ENCODE measurements around the gene C2CD3.

The C2CD3 gene, protein sequence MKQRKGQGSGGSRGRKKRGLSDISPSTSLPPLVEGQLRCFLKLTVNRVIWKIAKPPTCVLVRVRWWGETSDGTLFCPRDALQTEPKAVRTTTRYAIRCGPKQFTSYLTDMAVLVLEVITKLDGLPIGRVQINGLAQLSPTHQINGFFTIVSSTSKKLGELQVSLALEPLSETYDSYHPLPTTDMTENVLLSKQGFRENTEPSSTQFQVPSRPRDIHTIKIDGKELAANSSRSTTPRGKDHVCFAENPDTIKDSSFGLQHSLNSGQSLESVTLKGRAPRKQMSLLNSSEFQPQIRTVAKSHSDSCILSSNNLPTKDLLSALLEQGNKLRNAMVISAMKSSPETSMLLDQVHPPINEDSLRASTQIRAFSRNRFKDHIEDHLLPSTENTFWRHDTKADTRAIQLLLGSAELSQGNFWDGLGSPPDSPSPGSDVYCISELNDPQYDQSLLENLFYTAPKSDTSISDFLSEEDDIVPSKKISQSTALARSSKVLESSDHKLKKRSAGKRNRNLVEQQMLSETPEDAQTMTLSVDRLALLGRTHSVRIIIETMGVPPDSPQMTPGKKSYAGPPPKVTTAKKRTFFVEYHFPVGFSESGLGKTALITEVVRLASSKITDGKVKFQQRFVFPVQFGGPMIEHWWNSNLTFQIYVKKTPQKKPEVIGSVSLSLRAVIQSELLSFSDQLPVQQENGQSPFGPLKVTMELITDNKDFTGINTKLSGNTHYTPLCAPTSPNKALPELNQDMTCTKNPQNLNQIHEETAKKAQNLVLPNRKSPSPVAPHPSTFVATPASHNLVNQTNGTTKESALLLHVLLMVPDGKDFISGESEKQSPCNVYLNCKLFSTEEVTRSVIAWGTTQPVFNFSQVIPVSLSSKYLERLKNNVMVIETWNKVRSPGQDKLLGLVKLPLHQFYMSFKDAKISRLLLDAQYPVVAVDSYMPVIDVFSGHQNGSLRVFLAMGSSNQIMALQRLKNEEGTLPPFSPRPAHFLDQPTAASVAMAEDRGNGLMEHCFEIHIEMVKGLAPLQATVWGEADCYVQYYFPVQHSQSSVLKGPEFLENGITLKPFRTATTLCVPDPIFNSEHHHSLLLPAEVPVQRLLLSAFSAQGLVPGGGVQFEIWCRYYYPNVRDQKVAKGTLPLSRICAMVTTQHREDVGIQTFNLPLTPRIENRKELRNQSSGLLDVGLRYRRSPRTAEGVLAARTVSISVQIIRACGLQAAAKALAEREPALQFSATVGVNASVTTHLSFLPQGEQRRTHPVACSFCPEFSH (N-terminal part only)

DNA sequence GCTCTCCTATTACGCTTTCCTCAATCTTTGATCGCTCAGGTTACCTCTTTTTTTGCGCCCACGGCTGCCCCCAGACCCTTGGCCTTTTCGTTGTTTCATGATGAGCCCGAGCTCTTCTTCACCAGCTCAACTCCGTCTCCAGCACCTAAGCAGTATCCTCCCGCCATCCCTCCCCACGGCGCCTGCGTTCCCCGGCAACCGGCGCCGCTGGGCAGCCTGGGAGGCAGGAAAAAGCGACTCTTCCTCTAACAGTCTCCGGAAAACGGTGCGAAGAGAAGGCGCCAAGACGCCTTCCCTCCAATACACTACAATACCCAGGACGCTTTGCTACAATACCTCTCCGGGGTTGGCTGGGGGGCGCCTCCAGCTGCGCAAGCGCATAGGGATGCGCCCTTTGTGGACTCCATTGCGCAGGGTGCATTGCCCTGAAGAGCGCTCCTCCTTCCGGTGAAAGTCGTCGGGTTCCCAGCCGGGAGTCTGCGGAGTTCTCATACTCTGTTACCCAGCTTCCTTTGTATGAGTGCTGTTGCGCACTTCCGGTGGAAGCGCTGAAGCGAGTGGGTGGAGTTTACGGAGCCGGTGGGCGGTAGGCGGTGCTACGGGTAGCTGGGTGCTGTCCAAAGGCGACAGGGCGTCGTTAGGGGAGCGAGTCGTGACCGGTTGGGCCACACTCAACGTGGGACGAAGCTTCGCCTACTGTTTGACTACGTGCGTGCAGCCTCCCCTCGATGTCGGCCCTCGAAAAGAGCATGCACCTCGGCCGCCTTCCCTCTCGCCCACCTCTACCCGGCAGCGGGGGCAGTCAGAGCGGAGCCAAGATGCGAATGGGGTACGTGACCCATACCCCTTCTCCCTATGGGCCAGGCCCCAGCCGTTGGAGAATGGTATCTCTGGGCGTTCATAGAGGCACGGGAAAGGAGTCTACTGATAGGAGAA lies at the start of gene C2CD3, which contains the start of gene PPME1:
TSS of gene C2CD3 (minus strand) at position 309 of the 936 bp plus-strand sequence. CDS start at position 99, 210 bp downstream.
TSS of gene PPME1 (plus strand) at position 596 of the 936 bp plus-strand sequence. CDS start at position 729, 133 bp downstream.
- DNase-seq (ENCODE audit: low read depth): peak; percentile 96

DNA sequence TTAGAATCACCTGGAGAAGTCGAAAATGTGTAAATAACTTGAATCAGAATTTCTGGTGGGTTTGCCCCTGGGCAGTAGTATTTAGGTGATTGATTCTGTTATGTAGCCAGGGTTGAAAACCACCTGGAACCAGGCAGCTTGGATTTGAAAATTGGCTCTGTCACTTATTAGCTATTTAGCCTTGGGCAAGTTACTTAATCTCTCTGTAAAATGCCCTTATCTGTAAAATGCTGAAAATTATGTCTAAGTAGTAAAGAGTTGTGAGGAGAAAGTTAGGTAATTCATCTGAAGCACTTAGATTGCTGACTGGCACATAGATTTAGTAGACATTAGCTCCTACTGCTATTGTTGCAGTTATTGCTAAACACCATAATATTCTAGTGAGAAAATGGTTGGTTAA lies 49.6 kb upstream of the C2CD3 start:
- no peak for DNase-seq (ENCODE audit: low read depth)

DNA sequence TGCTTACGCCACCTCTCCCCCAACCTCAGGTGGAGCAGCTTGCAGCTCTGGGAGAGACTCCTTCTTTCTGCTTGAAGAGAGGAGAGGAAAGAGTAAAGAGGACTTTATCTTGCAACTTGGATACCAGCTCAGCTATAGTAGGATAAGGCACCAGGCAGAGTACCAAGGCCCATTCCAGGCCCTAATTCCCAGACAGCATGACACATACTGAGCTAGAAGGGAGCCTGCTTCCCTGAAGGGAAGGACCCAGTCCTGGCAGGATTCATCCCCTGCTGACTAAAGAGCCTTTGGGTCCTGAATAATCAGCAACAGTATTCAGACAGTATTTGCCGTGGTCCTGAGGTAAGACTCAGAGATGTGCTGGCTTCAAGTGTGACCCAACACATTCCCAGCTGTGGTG lies 41.7 kb upstream of the C2CD3 start:
- DNase-seq (ENCODE audit: low read depth): no peak

DNA sequence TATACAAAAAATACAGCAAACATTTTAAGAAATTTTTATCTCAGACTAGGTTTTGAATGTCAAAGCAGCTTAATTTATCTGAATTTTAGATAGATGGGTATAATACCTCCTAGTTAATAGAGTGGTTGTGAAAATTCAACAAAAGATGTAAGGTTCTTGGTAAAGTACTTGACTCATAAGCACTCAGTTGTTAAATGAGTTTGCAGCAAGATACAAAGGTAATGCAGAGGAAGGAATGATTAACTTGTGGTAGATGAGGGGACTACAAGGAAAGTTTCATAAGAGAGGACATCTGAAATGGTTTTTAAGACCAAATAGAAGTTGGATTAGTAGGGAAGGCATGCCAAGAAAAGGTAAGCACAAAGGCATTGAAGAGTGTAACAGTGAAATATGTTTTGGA lies 37.7 kb upstream of the C2CD3 start:
- no peak for DNase-seq (ENCODE audit: low read depth)

DNA sequence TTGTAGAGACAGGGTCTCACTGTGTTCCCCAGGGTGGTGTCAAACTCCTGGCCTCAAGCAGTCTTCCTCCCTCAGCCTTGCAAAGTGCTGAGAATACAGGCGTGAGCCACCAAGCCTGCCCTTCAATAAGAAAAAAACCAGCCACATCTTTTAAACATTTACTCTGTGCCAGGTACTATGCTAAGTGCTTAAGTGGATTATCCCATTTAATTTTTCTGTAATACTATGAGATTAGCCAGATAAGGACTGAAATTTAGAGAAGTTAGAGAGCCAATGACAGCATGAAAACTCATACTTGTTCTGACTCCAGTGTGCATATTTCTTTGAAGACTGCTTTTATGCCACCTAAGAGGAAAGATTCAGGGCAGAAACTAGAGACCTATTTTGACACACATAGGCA lies 35.9 kb upstream of the C2CD3 start:
- no peak for DNase-seq (ENCODE audit: low read depth)

DNA sequence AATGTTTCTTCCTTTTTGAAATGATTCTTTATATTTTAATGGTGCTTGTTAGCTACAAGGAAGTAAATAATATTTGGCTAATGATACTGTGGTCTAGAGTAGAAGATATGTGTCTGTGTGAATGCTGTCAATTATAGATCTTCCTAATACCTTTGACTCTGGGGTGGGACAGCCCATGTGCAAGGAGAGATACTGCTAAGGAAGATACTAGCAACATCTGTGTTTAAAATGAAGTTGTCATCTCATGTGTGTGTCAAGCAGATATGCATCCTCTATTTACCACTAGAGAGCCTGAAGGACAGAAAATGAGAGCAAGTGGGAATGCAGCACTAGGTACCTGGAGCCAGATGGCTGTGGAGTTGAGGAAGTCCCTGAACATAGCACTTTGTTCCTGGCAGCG lies 34.4 kb upstream of the C2CD3 start:
- no peak for DNase-seq (ENCODE audit: low read depth)

DNA sequence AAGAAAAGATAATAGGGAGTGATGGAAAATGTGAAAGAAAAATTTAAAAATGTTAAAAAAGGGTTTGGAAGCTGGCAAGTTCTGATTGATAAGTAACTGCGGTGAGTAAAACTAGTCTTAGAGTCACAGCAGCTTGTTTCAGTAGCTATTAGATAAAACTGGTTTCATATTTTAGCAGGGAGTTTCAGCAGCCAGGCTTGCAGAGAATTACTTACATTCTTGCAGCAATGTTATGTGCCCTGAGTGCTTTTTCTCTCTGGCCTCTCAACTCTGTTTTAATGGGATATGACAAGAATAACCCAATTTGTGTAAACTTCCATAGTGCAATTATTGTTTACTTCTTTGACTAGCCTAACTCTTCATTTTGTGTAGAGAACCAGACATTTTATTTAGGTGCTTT lies 33.9 kb upstream of the C2CD3 start:
- no peak for DNase-seq (ENCODE audit: low read depth)

DNA sequence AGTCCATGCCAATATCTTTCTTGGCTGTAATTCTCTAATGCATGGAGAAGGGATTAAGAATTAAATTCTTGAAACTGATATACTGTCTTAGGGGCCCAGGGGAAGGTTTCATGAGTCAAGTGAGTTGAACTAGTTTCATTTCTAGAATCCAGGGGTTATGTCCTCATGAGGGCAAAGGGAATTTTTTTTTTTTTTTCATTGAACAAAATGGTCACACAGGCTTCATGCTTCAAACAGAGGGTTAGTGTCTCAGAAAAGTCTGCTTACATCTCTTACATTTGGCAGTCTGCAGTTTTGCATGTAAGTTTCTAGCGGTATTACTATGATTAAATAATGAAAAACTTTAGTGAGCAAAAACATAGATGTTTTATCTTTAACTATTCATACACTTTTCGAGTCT lies 33.2 kb upstream of the C2CD3 start:
- DNase-seq (ENCODE audit: low read depth): no peak

DNA sequence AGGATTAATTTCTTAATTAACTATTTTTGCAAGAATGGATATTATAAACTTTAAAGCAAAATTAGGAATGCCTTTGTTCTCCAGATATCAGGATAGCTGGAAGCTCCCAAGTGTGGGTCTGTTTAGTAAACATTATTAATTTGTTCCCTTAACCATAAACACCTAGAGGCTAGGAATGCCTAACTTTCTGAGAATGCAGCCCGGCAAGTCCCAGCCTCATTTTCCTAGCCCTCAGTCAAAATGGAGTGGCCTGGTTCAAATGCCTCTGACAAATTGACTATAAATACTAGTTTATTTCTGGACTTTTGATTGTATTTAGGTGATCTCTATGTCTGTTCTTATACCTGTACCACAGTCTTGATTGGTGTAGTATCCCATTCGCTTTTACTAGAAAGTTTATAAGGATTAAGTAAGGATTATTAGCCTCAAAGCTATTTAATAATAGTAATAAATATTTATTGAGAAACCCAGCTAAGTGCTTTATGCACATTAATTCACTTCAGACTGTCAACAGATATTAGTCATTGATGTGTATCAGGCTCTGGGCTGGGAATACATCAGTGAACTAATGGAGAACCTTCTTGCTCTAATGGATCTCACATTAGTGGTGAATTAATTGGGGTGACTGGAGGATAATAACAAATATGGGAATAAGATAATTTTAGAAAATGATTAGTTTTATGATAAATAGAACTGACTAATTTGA lies 26.1 kb upstream of the C2CD3 start:
- DNase-seq (ENCODE audit: low read depth): no peak

DNA sequence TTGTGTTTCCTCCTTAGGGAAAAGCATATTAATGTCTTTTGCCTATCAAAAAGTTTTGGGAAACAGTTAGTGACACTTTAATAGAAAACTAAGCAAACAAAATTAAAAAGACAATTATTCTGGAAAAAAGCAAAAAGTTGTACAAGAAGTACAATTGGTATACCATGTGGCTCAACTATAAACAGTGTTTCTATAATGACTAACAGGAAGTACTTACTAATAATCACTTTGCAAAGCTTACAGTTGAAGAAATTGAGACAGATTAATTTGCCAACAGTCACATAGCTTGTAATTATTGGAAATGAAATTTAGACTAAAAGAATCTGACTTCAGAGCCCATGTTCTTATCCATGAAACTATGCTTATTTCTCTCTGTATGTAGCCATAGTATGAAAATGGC lies 25.0 kb upstream of the C2CD3 start:
- DNase-seq (ENCODE audit: low read depth): no peak

DNA sequence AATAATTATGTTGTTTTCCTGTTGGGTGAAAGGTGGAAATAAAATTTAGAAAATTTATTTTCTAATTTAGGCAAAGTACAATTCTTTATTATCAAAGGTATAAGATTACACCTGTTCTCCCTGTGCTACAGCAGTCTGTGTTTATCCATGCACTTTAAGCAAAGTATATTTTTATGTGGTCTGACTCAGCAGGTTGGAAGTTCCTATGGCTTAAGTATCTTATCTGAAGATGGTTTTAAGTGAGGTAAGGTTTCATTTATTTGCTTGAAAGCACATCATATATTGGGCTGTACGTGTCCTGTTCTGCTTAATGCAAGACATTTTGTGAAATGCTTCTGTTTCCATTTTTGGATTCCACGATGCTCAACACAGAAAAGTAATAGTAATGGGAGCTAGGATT lies 14.9 kb upstream of the C2CD3 start:
- DNase-seq (ENCODE audit: low read depth): no peak

DNA sequence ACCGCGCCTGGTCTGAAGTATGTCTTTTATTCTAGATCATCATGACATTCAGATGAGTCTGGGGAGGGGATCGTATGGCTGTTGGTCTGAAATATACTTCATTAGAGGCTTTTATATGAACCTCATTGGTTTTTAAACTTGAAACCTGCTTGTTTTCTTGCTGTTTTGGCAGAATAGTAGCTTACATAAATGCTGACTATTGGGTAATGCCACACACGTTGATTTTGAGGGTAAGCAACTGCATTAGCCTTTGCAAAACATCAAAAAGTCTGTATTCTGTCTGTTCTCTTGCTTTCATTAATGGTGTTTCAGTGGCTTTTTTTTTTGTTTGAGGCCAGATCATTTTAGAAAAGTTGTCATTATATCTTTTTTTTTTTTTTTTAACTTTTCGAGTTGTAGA lies 14.5 kb upstream of the C2CD3 start:
- DNase-seq (ENCODE audit: low read depth): no peak

DNA sequence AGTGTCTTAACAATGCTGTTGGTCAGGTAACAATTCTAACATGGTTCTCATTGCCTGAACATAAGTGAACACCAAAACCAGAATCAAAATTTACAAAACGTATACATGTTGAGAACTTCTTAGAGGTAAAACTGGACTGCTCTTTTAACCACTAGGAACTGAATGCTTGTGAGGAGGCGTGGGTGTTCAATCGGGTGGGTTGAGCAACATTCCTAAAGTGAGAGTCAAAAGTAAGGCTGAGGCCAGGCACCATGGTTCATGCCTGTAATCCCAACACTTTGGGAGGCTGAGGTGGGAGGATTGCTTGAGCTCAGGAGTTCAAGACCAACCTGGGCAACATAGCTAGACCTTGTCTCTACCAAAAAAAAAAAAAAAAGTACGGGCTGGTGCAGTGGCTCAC lies 11.8 kb upstream of the C2CD3 start:
- DNase-seq (ENCODE audit: low read depth): no peak

DNA sequence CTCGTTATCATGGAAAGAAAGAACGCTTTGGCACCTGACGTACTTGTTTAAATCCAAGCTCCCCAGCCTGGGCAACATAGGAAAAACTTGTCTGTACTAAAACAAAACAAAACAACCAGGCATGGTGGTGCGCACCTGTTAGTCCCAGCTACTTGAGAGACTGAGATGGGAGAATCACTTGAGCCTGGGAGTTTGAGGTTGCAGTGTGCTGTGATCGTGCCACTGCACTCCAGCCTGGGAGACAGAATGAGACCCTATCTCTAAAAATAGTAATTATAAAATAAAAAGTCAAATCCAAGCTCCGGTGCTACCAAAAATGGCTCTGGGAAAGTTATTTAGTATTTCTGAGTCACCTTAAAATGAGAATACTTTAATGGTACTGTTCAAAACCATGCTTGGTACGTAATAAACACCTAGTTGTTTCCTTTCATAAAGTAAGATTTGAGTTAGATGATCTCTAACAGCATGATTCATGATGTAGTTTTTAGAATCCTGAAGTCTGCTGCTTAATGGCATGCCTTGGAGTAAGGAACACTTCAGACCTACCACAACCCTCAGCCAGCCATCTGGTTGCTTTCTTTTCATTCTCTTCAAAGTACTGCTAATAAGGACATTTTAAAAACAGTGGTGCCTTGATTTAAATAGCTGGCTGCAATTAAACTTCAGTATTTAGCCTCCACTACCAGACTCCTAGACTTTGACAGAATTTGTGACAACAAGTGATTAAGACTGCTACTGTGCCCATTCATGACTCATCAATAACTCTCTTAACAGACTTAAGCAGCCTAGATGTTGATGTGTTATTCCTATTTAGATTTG lies 8.6 kb upstream of the C2CD3 start:
- DNase-seq (ENCODE audit: low read depth): no peak

DNA sequence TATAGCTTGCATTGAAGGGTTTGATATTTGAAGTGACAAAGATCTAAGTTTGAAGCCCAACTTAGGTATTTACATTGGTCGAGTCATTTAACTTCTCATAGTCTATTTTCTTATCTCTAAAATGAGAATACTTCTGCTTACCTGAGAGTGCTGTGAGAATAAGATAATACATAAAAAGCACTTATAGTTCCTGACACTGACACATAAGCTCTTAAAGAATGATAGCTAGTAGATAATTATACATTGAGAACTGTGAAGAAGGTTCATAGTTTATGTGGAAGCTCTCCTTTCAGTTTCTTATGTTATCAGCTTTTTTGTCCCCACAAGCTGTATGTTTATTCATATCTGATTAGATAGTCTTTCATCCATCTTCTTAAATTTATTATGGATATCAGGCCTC lies 5.1 kb upstream of the C2CD3 start:
- no peak for DNase-seq (ENCODE audit: low read depth)

DNA sequence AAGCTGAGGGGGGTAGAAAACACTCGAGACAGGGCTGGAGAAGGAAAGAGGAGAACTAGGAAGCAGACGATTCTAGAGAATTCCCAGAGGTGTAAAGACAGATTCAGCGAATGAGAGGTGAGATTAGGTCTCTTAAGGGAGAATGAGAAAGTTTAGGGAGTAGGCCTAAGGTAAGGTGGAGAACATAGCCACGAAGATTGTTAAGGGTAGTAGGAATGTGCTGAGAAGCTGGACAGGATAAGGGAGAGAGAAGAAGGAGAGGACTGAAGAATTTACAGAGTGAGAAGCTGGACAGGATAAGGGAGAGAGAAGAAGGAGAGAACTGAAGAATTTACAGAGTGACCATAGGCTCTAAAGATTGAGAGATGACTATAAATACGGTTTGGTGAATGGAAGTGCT lies 1.2 kb upstream of the C2CD3 start:
- no peak for DNase-seq (ENCODE audit: low read depth)

DNA sequence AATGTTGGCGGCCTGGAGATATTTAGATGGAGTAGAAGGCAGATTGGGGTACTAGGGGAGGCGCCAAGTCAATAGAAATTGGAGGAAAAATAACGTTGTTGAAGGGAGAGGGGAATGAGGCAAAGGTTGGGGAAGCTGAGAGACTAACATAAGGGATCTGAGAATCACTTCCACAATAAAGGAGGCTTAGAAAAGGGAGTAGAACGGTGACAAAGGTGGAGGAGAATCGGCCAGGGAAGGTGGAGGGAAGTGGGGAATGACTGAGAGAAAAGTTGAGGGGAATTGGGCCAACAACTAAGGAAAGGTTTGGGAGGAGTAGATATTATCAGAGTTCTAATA lies 797 bp upstream of the C2CD3 start:
- no peak for DNase-seq (ENCODE audit: low read depth)

DNA sequence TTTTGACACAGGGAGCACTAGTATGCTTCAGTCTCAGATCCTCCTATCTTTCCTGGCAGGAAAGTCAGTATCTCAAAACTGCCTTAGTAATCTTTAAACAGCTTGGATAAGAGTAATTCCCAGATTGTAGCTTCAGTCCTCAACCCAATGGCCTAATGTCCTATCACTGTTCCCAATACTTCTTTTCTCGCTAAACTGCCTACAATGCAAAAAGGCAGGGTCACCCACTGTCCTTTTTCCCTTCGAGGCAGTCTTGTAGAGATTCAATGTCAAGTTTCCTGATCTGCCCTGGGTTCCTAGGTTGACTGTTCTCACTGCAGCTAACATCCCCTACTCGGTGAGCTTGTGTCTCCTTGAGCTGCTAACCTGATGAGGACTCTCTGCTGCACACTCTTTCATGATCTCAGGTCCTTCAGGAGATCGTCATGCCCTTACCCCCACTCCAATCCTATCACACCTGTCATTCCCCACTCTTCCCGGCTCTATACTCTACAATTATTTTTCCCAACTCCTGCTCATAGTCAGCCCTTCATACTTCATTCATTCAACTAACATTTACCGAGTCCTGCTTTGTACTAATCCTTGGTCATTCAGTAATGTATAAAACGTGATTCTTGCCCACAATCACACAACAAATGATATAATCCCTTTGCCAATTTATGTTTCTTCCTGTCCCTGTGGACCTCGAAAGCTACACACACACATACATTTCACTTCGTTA lies 904 bp downstream of the C2CD3 start:
- no peak for DNase-seq (ENCODE audit: low read depth)

DNA sequence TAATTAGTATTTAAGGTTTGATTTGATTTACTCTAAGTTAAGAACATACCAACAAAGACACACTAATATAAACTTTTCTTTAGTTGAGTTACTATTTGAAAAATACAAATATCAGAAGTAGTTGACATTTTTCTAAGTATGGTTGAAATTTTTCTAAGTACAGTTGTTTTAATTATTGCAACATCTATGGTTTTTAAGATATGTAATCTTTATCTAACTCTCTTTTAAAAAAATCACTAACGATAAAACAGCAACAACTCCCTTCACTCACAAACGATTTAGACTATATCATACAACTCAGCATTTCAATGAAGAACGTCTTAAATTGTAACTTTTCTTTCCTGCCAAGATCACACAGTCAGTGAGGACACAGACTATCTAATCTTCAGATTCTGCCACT lies 2.0 kb downstream of the C2CD3 start:
- no peak for DNase-seq (ENCODE audit: low read depth)

Measured in activated T-cell treated with anti-CD3 and anti-CD28 coated beads for 48 hours (primary cell).